ENCODE data around the gene DSCAM. TPM values are rescaled to one million over a fixed set of nuclear protein-coding genes. Genes with fewer than 3 reads are reported as not detected.

Gene DSCAM
- total RNA-seq, 2 donors from 2014 or later = not detected

DNA sequence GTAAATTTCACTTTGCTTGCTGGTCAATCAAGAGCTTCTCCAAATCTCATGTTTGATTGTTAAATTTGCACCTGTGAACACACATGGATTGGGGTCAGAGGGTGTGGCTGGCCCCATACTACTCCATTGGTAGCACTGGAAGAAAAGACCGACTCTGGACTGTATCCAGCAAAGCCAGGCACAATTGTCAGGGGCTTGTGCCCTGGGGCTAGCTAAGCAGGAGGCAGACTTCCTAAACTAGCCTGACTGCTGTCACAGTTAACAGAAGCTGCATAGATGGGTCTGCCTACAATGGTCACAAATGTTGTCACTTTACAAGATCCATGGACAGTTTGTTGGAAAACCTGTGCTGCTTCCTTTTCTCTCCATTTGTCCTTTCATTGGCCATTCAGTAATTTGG lies 421.0 kb downstream of the DSCAM start:
- TF ChIP-seq, protein P1, sequence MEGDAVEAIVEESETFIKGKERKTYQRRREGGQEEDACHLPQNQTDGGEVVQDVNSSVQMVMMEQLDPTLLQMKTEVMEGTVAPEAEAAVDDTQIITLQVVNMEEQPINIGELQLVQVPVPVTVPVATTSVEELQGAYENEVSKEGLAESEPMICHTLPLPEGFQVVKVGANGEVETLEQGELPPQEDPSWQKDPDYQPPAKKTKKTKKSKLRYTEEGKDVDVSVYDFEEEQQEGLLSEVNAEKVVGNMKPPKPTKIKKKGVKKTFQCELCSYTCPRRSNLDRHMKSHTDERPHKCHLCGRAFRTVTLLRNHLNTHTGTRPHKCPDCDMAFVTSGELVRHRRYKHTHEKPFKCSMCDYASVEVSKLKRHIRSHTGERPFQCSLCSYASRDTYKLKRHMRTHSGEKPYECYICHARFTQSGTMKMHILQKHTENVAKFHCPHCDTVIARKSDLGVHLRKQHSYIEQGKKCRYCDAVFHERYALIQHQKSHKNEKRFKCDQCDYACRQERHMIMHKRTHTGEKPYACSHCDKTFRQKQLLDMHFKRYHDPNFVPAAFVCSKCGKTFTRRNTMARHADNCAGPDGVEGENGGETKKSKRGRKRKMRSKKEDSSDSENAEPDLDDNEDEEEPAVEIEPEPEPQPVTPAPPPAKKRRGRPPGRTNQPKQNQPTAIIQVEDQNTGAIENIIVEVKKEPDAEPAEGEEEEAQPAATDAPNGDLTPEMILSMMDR (IDR thresholded peaks at IDR 0.05) = no peak
- Histone ChIP-seq H3K27ac (no peak overlapping the region), H3K4me3 (no peak overlapping the region), H3K27me3 (no peaks in the 10 kb centered on the region), H3K9me3 (no peaks in the 10 kb centered on the region), H3K4me1 (no peaks in the 10 kb centered on the region), H3K36me3 (no peaks in the 10 kb centered on the region)
- no peak for DNase-seq (ENCODE audit: low spot score)

DNA sequence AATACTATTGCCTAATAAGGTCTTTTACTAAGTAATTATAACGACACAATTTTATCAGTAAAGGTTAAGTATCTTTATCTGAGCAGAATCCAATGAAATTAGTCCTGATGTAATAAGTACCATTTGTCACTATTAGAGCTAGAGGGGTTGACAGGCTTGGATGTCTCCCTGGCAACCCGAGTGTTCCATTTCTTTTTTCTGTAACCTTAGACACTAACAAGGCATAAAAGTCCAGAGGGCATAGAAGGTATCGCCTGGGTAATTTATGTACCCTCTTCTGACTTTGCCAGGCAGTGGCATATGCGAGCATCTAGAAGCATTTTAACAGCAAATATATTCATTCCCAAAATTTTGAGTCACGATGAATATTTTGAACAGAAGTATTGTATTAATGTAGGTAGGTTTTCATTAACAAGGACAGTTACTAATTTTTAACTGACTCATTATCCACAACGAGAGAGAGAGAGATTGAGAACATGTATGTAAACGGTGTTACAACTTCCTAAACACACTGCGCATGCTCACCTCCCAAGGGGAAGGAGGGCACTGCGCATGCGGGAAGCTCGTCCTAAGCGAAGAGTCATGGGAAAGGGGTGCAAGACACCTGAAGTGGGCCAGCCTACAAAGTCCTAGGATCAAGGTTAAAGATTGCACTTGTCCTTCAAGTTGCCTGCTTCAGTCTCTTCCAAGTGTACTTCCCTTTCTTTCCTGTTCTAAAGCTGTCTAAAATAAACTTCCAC lies 423.9 kb downstream of the DSCAM start:
- Histone ChIP-seq H3K4me3 (no peak overlapping the region), H3K36me3 (no peaks in the 10 kb centered on the region), H3K4me1 (no peaks in the 10 kb centered on the region), H3K27ac (no peak overlapping the region), H3K9me3 (peaks cover 0 to 8% of the 10 kb centered on the region in 2 donors), H3K27me3 (no peaks in the 10 kb centered on the region)
- TF ChIP-seq, protein P1 (IDR thresholded peaks at IDR 0.05) = no peak
- DNase-seq (ENCODE audit: low spot score) = no peak

DNA sequence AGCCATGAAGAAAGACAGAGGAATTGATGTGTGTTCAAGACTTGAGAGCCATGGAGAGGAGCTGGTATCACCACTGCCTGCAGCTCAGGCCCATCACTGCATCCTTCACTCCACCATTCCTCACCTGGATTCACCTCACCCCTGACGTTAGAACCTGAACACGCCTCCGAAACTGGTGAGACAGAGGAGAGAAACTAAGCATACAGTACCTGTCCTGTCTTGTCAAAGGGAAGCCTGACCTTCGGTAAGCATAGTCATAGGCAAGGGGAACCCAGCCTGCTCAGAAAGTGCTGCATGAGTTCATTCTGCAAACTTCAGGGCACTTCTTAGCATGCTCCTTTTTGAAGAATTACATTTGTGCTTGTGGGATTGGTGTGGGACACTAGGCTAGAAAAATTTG lies 425.8 kb downstream of the DSCAM start:
- DNase-seq (ENCODE audit: low spot score) = no peak
- no peak overlapping the region for H3K4me3 ChIP-seq
- H3K27ac ChIP-seq = no peak overlapping the region
- TF ChIP-seq, protein P1 (IDR thresholded peaks at IDR 0.05) = no peak
- no peaks in the 10 kb centered on the region for H3K4me1 ChIP-seq
- peaks cover 0 to 8% of the 10 kb centered on the region in 2 donors for H3K9me3 ChIP-seq
- H3K27me3 ChIP-seq = no peaks in the 10 kb centered on the region
- no peaks in the 10 kb centered on the region for H3K36me3 ChIP-seq

DNA sequence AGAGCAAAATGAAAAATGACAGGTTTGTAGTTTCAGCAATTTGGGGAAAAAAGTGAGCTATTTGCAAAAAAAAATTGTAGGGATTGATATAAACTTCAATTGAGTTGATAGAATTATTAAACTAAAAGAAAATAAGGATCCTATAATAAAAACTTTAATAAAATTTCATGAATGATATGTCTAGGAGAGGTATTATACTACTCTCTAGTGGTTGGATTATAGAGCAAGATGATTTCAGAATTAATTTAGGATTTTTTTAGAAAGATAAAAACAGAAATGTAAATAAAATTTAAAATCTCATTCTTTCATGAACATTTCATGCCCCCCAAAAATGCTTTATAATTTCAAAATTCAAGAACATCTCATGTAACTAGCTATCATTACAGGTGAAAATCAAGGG lies 430.4 kb downstream of the DSCAM start:
- Histone ChIP-seq H3K27me3 (no peaks in the 10 kb centered on the region), H3K9me3 (peaks cover 0 to 8% of the 10 kb centered on the region in 2 donors), H3K36me3 (no peaks in the 10 kb centered on the region), H3K27ac (no peak overlapping the region), H3K4me3 (no peak overlapping the region), H3K4me1 (no peaks in the 10 kb centered on the region)
- TF ChIP-seq, protein P1 (IDR thresholded peaks at IDR 0.05) = no peak
- DNase-seq (ENCODE audit: low spot score) = no peak

DNA sequence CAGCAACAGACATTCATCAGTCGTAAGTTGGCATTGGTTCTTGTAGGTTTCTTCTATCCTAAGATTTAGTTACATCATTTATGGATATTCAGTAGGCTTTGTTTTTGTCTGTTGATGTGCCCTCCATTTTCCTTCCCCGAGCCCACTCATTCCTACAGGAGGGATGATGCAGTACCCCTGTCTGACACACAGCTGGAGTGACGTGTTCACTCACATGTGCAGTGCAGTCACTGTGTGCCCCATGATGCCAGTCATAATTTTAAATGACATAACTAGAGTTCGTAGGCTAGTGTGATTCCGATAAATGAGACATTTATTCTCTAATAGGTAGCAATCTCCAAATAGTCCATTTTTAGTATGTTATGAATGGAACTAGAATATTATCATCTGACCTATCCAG lies 438.4 kb downstream of the DSCAM start:
- H3K27me3 ChIP-seq = no peaks in the 10 kb centered on the region
- no peak overlapping the region for H3K4me3 ChIP-seq
- TF ChIP-seq, protein P1 (IDR thresholded peaks at IDR 0.05) = no peak
- DNase-seq (ENCODE audit: low spot score) = no peak
- no peaks in the 10 kb centered on the region for H3K4me1 ChIP-seq
- H3K9me3 ChIP-seq = no peaks in the 10 kb centered on the region
- no peaks in the 10 kb centered on the region for H3K36me3 ChIP-seq
- H3K27ac ChIP-seq = no peak overlapping the region

DNA sequence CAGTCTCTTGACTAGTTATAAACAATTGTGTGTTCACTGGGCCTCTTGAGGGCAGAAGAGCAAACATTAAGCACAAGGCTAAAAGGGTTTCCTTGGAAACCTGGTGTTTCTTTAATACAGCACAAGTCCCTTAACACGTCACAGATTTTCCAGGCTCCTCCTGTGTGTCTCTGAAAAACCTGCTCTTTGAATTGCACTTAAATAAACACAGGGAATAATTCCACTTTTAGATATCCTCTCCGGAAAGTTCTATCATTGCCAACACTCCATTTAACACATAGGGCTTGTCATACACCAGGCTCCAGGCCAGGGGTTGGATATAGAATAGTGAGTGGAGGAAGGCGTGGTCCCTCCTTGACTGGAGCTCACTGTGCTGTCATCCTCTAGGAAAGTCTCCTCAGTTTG lies 442.6 kb downstream of the DSCAM start:
- Histone ChIP-seq H3K27ac (no peak overlapping the region), H3K27me3 (no peaks in the 10 kb centered on the region), H3K4me3 (no peak overlapping the region), H3K9me3 (peaks cover 0 to 7% of the 10 kb centered on the region in 2 donors), H3K36me3 (no peaks in the 10 kb centered on the region), H3K4me1 (no peaks in the 10 kb centered on the region)
- DNase-seq (ENCODE audit: low spot score) = no peak
- TF ChIP-seq, protein P1 (IDR thresholded peaks at IDR 0.05) = no peak

Data from right atrium auricular region (tissue), 2 donors.